AG04449 (cell line): Measurements from ENCODE around the gene GRB10.

Experiments used
- CTCF ChIA-PET: fragments of 350-600 bp; formaldehyde crosslinking; extraction: SDS; loops from one replicate; lab custom pipeline; 2021; ENCODE audit warnings: antibody characterized with exemption; lab: Yijun Ruan, JAX
- POLR2A ChIA-PET: fragments of 400-600, 350-600 bp; formaldehyde crosslinking; extraction: SDS; loops from one replicate; lab custom pipeline; 2020; ENCODE audit warnings: antibody characterized with exemption, inconsistent platforms; lab: Yijun Ruan, JAX
- DNase-seq: peaks from one replicate; pipeline ENCODE4 v3.0.0-alpha.2; 2010; ENCODE audit warnings: low read depth, low spot score
- H3K4me3 ChIP-seq: 2 replicates; pipeline ENCODE4 v1.5.1; 2011; ENCODE audit warnings: low read depth, mild to moderate bottlenecking, control low read depth, low read length
- TF ChIP-seq, protein P1 (sequence below): IDR thresholded peaks from one replicate; pipeline ENCODE4 v1.5.1; 2011; ENCODE audit warnings: mild to moderate bottlenecking, moderate library complexity, low read length, control low read depth, inconsistent platforms; ENCODE audit not compliant: insufficient read depth; ENCODE audit errors: missing control alignments

GRB10 gene

DNA sequence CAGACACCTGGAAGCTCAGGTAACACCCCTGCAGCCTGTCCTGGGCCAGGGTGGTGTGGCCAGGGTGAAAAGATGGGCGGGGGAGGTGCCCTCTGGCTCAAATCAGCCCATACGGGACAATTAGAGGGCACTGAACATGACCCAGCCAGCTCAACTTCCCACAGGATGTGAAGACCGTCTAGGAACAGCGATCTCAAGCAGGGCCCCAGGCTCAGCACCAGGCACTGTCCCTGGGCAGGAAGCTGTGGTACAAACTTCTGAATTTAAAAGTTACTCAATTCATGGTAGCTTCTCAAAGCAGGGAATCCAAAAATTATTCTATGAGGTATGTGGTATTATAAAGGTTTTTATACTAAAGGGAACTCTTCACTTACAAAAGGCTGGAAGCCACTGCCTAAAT is 5.1 kb upstream of the GRB10 start:
- POLR2A ChIA-PET, result no interaction called here
- H3K4me3 ChIP-seq, result no peak overlapping the region
- CTCF ChIA-PET, result interaction anchor here (0.7 to 1.1 kb wide), 2 partner anchors 16 to 280 kb away, joined by 4 read pairs; no protein-coding TSS in a partner anchor
- no peak for DNase-seq
- TF ChIP-seq, protein P1, sequence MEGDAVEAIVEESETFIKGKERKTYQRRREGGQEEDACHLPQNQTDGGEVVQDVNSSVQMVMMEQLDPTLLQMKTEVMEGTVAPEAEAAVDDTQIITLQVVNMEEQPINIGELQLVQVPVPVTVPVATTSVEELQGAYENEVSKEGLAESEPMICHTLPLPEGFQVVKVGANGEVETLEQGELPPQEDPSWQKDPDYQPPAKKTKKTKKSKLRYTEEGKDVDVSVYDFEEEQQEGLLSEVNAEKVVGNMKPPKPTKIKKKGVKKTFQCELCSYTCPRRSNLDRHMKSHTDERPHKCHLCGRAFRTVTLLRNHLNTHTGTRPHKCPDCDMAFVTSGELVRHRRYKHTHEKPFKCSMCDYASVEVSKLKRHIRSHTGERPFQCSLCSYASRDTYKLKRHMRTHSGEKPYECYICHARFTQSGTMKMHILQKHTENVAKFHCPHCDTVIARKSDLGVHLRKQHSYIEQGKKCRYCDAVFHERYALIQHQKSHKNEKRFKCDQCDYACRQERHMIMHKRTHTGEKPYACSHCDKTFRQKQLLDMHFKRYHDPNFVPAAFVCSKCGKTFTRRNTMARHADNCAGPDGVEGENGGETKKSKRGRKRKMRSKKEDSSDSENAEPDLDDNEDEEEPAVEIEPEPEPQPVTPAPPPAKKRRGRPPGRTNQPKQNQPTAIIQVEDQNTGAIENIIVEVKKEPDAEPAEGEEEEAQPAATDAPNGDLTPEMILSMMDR, result no peak

DNA sequence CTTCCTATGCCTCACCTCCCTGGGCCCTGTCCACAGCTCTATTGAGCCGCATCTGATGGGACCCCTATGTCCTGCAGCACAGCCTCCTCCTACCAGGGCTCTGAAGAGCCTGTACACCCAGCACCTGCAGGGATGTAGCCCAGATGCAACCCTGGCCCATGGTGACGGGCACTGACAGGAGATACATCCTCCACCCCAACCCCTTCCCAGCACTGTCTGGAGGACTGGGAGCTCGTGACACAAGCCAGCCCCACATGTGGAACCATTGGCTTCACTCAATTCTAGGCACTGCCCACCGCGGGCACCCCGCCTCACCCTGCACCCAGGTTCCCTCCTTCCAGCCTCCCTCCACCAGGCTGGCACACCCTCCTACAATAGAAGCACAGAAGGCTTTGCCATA is 2.6 kb upstream of the GRB10 start:
- CTCF ChIA-PET, result interaction anchor here (0.9 to 1.1 kb wide), 3 partner anchors 106 to 283 kb away, joined by 3 to 5 read pairs (median 3); no protein-coding TSS in a partner anchor
- POLR2A ChIA-PET, result no interaction called here
- H3K4me3 ChIP-seq, result no peak overlapping the region
- TF ChIP-seq, protein P1, result no peak
- DNase-seq, result no peak

DNA sequence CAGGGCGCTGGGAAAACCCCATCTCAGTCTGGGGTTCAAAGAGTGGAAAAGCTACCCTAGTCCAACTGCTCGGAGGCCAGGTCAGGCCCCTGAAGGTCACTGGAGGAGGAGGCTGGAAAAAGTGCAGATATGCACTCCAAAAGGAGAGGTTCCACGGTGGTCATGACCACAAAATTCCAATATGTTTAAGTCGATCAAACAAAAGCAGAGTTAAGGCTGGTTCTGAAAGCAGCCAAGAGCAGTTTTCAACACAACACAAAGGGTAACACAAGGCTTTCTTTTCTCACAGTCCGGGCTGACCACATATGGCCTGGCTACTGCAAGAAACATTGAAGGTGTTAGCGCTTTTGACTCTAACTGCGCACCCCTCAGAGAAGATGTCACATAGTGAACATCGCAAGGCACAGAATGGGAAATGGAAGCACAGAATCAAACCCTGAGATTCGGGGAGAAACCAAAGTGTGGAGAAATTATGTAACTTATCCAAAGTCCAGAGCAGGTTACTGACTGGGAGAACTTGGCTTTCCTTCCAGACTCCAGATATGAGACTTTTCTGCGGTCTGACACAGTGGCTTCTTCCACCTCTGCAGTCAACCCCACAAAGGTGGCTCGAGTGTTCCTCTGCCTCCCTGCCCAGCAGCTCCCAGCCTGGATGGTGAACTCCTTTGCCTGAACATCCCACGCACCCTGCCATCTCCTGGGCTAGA is 1.3 kb upstream of the GRB10 start:
- no peak for DNase-seq
- POLR2A ChIA-PET, result no interaction called here
- CTCF ChIA-PET, result interaction anchor here (0.9 to 1.1 kb wide), 2 partner anchors 104 to 284 kb away, joined by 3 to 5 read pairs; no protein-coding TSS in a partner anchor
- H3K4me3 ChIP-seq, result no peak overlapping the region
- TF ChIP-seq, protein P1, result no peak

DNA sequence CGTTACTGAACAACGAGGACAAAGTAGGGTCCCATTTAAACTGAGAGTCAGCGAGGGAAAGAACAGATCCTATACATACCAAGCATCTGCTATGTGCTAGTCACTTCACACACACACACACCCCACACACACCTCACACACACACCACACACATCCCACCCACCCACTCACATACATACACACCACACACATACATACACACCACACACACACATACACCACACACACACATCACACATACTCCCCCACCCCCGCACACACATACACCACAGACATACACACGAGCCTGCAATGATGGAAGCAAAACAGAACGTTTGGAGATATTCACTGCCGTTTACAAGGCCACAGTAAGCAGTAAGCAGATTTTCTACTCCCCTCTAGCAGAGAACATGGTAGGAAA is 607 bp upstream of the GRB10 start:
- DNase-seq, result no peak
- H3K4me3 ChIP-seq, result peak overlapping the region; percentile 52
- TF ChIP-seq, protein P1, result no peak
- POLR2A ChIA-PET, result no interaction called here
- CTCF ChIA-PET, result no interaction called here

DNA sequence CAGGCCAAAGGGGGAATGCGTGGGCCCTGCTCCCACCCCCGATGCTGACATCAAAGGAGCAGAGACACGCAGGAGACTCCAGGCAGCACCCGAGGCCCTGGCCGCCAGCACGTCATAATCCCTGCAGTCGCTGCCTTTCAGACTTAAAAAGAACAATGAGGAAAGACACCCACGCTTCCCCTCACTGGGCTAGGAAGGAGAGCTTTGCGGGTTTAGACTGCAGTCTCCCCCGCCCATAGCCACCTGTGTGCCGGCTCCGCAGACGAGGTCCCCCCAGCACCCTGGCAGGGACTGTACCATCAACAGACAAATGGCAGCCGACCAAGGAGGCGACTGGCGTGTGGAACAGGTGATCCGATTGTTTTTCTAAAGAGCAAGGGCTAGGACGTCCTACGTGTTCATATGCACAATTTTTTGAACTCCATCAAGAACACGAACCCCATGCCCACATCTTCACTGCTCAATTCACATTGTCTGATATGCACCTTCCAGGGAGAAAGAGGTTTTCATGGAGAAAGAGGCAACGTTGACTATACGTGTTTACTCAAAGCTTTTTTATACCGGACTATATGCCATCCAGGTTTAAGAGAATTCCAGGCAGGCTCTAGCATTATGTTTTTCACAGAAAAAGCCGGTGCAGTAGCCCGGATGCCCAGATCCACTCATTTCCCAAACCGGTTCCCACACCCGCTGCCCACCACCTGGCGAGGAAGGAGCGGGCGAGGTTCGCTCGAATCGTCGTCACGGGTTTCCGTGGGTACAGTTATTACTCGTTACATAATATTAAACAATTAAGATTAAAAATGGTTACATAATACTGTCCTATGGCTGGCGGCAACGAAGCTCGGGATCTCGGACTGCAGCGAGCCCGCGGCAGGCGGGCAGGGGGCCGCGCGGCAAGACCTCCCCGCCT is 1.1 kb downstream of the GRB10 start:
- POLR2A ChIA-PET, result no interaction called here
- CTCF ChIA-PET, result interaction anchor here (0.7 to 1.6 kb wide), 3 partner anchors 10 to 358 kb away, joined by 3 to 4 read pairs (median 3); no protein-coding TSS in a partner anchor
- DNase-seq, result no peak
- H3K4me3 ChIP-seq, result no peak overlapping the region
- TF ChIP-seq, protein P1, result no peak
